ENCODE results near the gene PIP5K1C. TPM values are rescaled to one million over a fixed set of nuclear protein-coding genes. Genes with fewer than 3 reads are reported as not detected.
A peak's percentile ranks its signal among the peaks of the same experiment; 100 is the strongest.

Gene PIP5K1C
- total RNA-seq, 1 donor from 2014 or later = 65.8 TPM

GRCh38 chr19:3687393-3687773, 12.9 kb downstream of the PIP5K1C start:
- peaks cover 25% of the 10 kb centered on the region for H3K36me3 Mint-ChIP-seq (ENCODE audit: low read depth, unreplicated experiment)
- H3K4me1 Mint-ChIP-seq (ENCODE audit: unreplicated experiment) = peaks cover 18% of the 10 kb centered on the region
- H3K4me3 Mint-ChIP-seq (ENCODE audit: unreplicated experiment) = peak overlapping the region; percentile 75
- TF ChIP-seq CTCF (IDR thresholded peaks at IDR 0.05; ENCODE audit: unreplicated experiment) = no peak
- H3K9me3 Mint-ChIP-seq (ENCODE audit: unreplicated experiment) = no peaks in the 10 kb centered on the region
- DNase-seq (ENCODE audit: low spot score) = no peak
- H3K27ac Mint-ChIP-seq (ENCODE audit: unreplicated experiment) = no peak overlapping the region
- peaks cover 9% of the 10 kb centered on the region for H3K27me3 Mint-ChIP-seq (ENCODE audit: unreplicated experiment)

- peaks cover 7% of the 10 kb centered on the region for H3K27me3 Mint-ChIP-seq (ENCODE audit: unreplicated experiment)
- no peak for TF ChIP-seq CTCF (IDR thresholded peaks at IDR 0.05; ENCODE audit: unreplicated experiment)
- no peaks in the 10 kb centered on the region for H3K9me3 Mint-ChIP-seq (ENCODE audit: unreplicated experiment)
- no peak overlapping the region for H3K27ac Mint-ChIP-seq (ENCODE audit: unreplicated experiment)
- DNase-seq (ENCODE audit: low spot score) = no peak
- peaks cover 21% of the 10 kb centered on the region for H3K36me3 Mint-ChIP-seq (ENCODE audit: low read depth, unreplicated experiment)
- peaks cover 18% of the 10 kb centered on the region for H3K4me1 Mint-ChIP-seq (ENCODE audit: unreplicated experiment)
- peak overlapping the region; percentile 42 for H3K4me3 Mint-ChIP-seq (ENCODE audit: unreplicated experiment)
Observed at GRCh38 chr19:3684817-3685410, 15.4 kb downstream of the PIP5K1C start.

GRCh38 chr19:3684054-3684816, 16.0 kb downstream of the PIP5K1C start:
- Mint-ChIP-seq H3K27me3 (ENCODE audit: unreplicated experiment) (peaks cover 12% of the 10 kb centered on the region), H3K36me3 (ENCODE audit: low read depth, unreplicated experiment) (peaks cover 16% of the 10 kb centered on the region), H3K4me3 (ENCODE audit: unreplicated experiment) (peak overlapping the region; percentile 56), H3K27ac (ENCODE audit: unreplicated experiment) (peak overlapping the region; percentile 31), H3K4me1 (ENCODE audit: unreplicated experiment) (peaks cover 16% of the 10 kb centered on the region), H3K9me3 (ENCODE audit: unreplicated experiment) (no peaks in the 10 kb centered on the region)
- no peak for DNase-seq (ENCODE audit: low spot score)
- no peak for TF ChIP-seq CTCF (IDR thresholded peaks at IDR 0.05; ENCODE audit: unreplicated experiment)

- no peak for TF ChIP-seq CTCF (IDR thresholded peaks at IDR 0.05; ENCODE audit: unreplicated experiment)
- Mint-ChIP-seq H3K4me3 (ENCODE audit: unreplicated experiment) (peak overlapping the region; percentile 56), H3K27me3 (ENCODE audit: unreplicated experiment) (peaks cover 12% of the 10 kb centered on the region), H3K4me1 (ENCODE audit: unreplicated experiment) (peaks cover 16% of the 10 kb centered on the region), H3K36me3 (ENCODE audit: low read depth, unreplicated experiment) (peaks cover 16% of the 10 kb centered on the region), H3K9me3 (ENCODE audit: unreplicated experiment) (no peaks in the 10 kb centered on the region), H3K27ac (ENCODE audit: unreplicated experiment) (peak overlapping the region; percentile 31)
- DNase-seq (ENCODE audit: low spot score) = peak; percentile 43
Observed at GRCh38 chr19:3683405-3684053, 16.7 kb downstream of the PIP5K1C start.
